SH-SY5Y (cell line): ENCODE data around the gene CEP104.

Source experiments
- GATA2 ChIP-seq: IDR thresholded peaks from 2 replicates; pipeline ENCODE4 v1.6.1; 2011; ENCODE audit warnings: mild to moderate bottlenecking, low read depth, low read length
- GATA3 ChIP-seq: IDR thresholded peaks from 2 replicates; pipeline ENCODE4 v1.6.1; 2011; ENCODE audit warnings: low read depth, mild to moderate bottlenecking, low read length, moderate library complexity

GRCh38 chr1:3885611-3886010 is 28.6 kb upstream of the CEP104 start:
- TF ChIP-seq GATA2 (no peak), GATA3 (no peak)
